Neural progenitor cell (in vitro differentiated cells): ENCODE data around the gene SESN2.

Experiments
- EZH2phosphoT487 ChIP-seq: fragments of 200-600 bp; sonication (generic); IDR thresholded peaks from 2 replicates; pipeline ENCODE4 v1.6.1; 2017; ENCODE audit warnings: antibody characterized with exemption
- TF ChIP-seq, protein P1 (sequence below): fragments of 200-600 bp; sonication (generic); IDR thresholded peaks from 2 replicates; pipeline ENCODE4 v1.5.1; 2017; ENCODE audit warnings: antibody characterized with exemption, mild to moderate bottlenecking

DNA sequence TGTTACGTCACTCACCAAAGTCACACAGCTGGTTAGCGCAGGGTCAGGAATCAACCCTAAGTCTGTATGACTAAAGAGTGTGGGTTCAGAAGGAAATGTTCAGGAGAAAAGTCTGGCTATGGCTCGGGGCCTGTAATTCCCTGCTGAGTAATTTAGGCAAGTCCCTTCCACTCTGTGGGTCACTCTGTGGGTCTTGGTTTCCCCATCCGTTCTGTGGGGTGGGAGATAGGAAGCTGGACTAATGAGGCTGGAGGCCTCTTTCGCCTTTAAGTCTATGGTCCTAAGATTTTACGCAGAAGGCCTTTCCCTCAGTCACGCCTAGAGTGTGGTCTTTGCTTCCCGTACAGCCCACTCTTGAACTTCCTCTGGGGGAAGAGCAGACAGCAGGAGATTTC, 55.2 kb downstream of the SESN2 start:
- TF ChIP-seq, protein P1, sequence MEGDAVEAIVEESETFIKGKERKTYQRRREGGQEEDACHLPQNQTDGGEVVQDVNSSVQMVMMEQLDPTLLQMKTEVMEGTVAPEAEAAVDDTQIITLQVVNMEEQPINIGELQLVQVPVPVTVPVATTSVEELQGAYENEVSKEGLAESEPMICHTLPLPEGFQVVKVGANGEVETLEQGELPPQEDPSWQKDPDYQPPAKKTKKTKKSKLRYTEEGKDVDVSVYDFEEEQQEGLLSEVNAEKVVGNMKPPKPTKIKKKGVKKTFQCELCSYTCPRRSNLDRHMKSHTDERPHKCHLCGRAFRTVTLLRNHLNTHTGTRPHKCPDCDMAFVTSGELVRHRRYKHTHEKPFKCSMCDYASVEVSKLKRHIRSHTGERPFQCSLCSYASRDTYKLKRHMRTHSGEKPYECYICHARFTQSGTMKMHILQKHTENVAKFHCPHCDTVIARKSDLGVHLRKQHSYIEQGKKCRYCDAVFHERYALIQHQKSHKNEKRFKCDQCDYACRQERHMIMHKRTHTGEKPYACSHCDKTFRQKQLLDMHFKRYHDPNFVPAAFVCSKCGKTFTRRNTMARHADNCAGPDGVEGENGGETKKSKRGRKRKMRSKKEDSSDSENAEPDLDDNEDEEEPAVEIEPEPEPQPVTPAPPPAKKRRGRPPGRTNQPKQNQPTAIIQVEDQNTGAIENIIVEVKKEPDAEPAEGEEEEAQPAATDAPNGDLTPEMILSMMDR = no peak
- no peak for TF ChIP-seq EZH2phosphoT487
